GM12864 (cell line): ENCODE measurements around the gene TGOLN2.

Experiments
- DNase-seq: peaks from one replicate; pipeline ENCODE4 v3.0.0-alpha.2; 2011; ENCODE audit warnings: low read depth
- H3K4me3 ChIP-seq: 2 replicates; pipeline ENCODE4 v1.5.1; 2011; ENCODE audit warnings: mild to moderate bottlenecking, low read depth, low read length, control low read depth
- CTCF ChIP-seq: IDR thresholded peaks from 2 replicates; pipeline ENCODE4 v1.5.1; 2011; ENCODE audit warnings: low read depth, mild to moderate bottlenecking, moderate library complexity, low read length, control low read depth, inconsistent platforms; ENCODE audit errors: missing control alignments

TGOLN2 gene

GRCh38 chr2:85287721-85288120 lies 40.1 kb downstream of the TGOLN2 start:
- TF ChIP-seq CTCF, result no peak
- no peak overlapping the region for H3K4me3 ChIP-seq
- DNase-seq, result no peak

GRCh38 chr2:85286918-85287317 lies 40.9 kb downstream of the TGOLN2 start:
- no peak for DNase-seq
- no peak for TF ChIP-seq CTCF
- no peak overlapping the region for H3K4me3 ChIP-seq

GRCh38 chr2:85283641-85284040 lies 44.1 kb downstream of the TGOLN2 start:
- DNase-seq, result no peak
- no peak overlapping the region for H3K4me3 ChIP-seq
- TF ChIP-seq CTCF, result no peak

GRCh38 chr2:85282914-85283313 lies 44.9 kb downstream of the TGOLN2 start:
- no peak overlapping the region for H3K4me3 ChIP-seq
- no peak for TF ChIP-seq CTCF
- DNase-seq, result no peak

- DNase-seq, result no peak
- no peak for TF ChIP-seq CTCF
- H3K4me3 ChIP-seq, result no peak overlapping the region
These were observed 46.2 kb downstream of the TGOLN2 start for GRCh38 chr2:85281553-85281952.

- H3K4me3 ChIP-seq, result no peak overlapping the region
- no peak for DNase-seq
- TF ChIP-seq CTCF, result no peak
These were observed 49.4 kb downstream of the TGOLN2 start for GRCh38 chr2:85278361-85278760.

GRCh38 chr2:85277416-85278158 lies 50.2 kb downstream of the TGOLN2 start:
- TF ChIP-seq CTCF, result no peak
- H3K4me3 ChIP-seq, result no peak overlapping the region
- no peak for DNase-seq
